WTC11 (cell line): ENCODE measurements around the gene GRM1. TPM values are rescaled to one million over a fixed set of nuclear protein-coding genes. Genes with fewer than 3 reads are reported as not detected.

ENCODE experiments used
- ATAC-seq: fragments of 200-7000 bp; cut with Tn5 transposase; 2 replicates; pipeline ENCODE4 v1.10.0; 2021; ENCODE audit warnings: mild to moderate bottlenecking, moderate library complexity
- CTCF ChIA-PET: fragments of 300-600 bp; sonication (Branson Sonifier 250); formaldehyde crosslinking; loops from one replicate; lab custom pipeline; 2021; ENCODE audit warnings: antibody characterized with exemption; lab: Charles Lee
- POLR2A ChIA-PET: fragments of 350-600 bp; sonication (Branson Sonifier 250); formaldehyde crosslinking; loops from one replicate; lab custom pipeline; 2021; ENCODE audit warnings: antibody characterized with exemption; lab: Charles Lee
- DNase-seq: peaks from one replicate; pipeline ENCODE4 v3.0.0; 2021; ENCODE audit warnings: low spot score
- H3K27ac Mint-ChIP-seq: 2 replicates; pipeline ENCODE4 v1.8.0; 2021; ENCODE audit warnings: mixed read lengths
- H3K27me3 Mint-ChIP-seq: 2 replicates; pipeline ENCODE4 v1.8.0; 2021; ENCODE audit warnings: low read depth, mild to moderate bottlenecking, moderate library complexity, mixed read lengths
- H3K36me3 Mint-ChIP-seq: 2 replicates; pipeline ENCODE4 v1.8.0; 2021; ENCODE audit warnings: mixed read lengths
- H3K4me1 Mint-ChIP-seq: 2 replicates; pipeline ENCODE4 v1.8.0; 2022; ENCODE audit warnings: mixed read lengths
- H3K4me3 Mint-ChIP-seq: 2 replicates; pipeline ENCODE4 v1.8.0; 2021; ENCODE audit warnings: mild to moderate bottlenecking, moderate library complexity, mixed read lengths
- H3K9me3 Mint-ChIP-seq: 2 replicates; pipeline ENCODE4 v1.8.0; 2021; ENCODE audit warnings: mixed read lengths
- CBFB ChIP-seq: sonication (generic); formaldehyde crosslinking; IDR thresholded peaks from 2 replicates; pipeline ENCODE4 v1.8.1; 2022; ENCODE audit warnings: mild to moderate bottlenecking, low read depth, missing genetic modification reagents
- FOXK1 ChIP-seq: sonication (generic); formaldehyde crosslinking; IDR thresholded peaks from 2 replicates; pipeline ENCODE4 v1.8.0; 2022; ENCODE audit warnings: mild to moderate bottlenecking, moderate library complexity, missing genetic modification reagents
- GRHL2 ChIP-seq: fragments of 250-450 bp; sonication (Bioruptor Pico); IDR thresholded peaks from 2 replicates; pipeline ENCODE4 v1.8.0; 2022; ENCODE audit warnings: mild to moderate bottlenecking, moderate library complexity; ENCODE audit not compliant: insufficient replicate concordance, severe bottlenecking
- JUN ChIP-seq: sonication (generic); formaldehyde crosslinking; IDR thresholded peaks from 2 replicates; pipeline ENCODE4 v1.8.0; 2023; ENCODE audit warnings: mild to moderate bottlenecking, missing genetic modification reagents
- NFATC4 ChIP-seq: fragments of 250-450 bp; sonication (Bioruptor Pico); IDR thresholded peaks from 2 replicates; pipeline ENCODE4 v1.9.0; 2021; ENCODE audit warnings: mild to moderate bottlenecking
- NR2C2 ChIP-seq: sonication (generic); formaldehyde crosslinking; IDR thresholded peaks from 2 replicates; pipeline ENCODE4 v1.8.0; 2022; ENCODE audit warnings: mild to moderate bottlenecking, missing genetic modification reagents
- NR3C1 ChIP-seq: sonication (generic); formaldehyde crosslinking; conservative IDR thresholded peaks from 2 replicates; pipeline ENCODE4 v1.8.1; 2023; ENCODE audit warnings: low read depth, mild to moderate bottlenecking, missing genetic modification reagents
- SP1 ChIP-seq: sonication (generic); formaldehyde crosslinking; conservative IDR thresholded peaks from 2 replicates; pipeline ENCODE4 v1.8.1; 2022; ENCODE audit warnings: missing genetic modification reagents
- ZNF138 ChIP-seq: sonication (generic); formaldehyde crosslinking; conservative IDR thresholded peaks from 2 replicates; pipeline ENCODE4 v1.8.1; 2022; ENCODE audit warnings: mild to moderate bottlenecking, moderate library complexity, missing genetic modification reagents
- ZNF219 ChIP-seq: sonication (generic); formaldehyde crosslinking; IDR thresholded peaks from 2 replicates; pipeline ENCODE4 v1.8.0; 2023; ENCODE audit warnings: missing genetic modification reagents, mild to moderate bottlenecking, borderline replicate concordance
- ZNF281 ChIP-seq: sonication (generic); formaldehyde crosslinking; IDR thresholded peaks from 2 replicates; pipeline ENCODE4 v1.8.0; 2023; ENCODE audit warnings: mild to moderate bottlenecking, missing genetic modification reagents
- ZNF396 ChIP-seq: fragments of 250-450 bp; sonication (Bioruptor Pico); IDR thresholded peaks from 2 replicates; pipeline ENCODE4 v1.8.0; 2021; ENCODE audit warnings: mild to moderate bottlenecking, moderate library complexity, borderline replicate concordance
- ZNF416 ChIP-seq: fragments of 250-450 bp; sonication (Bioruptor Pico); IDR thresholded peaks from 2 replicates; pipeline ENCODE4 v1.9.0; 2021; ENCODE audit warnings: mild to moderate bottlenecking, inconsistent platforms
- ZNF423 ChIP-seq: fragments of 250-450 bp; sonication (Bioruptor Pico); IDR thresholded peaks from 2 replicates; pipeline ENCODE4 v2.1.2; 2022; ENCODE audit warnings: mild to moderate bottlenecking, moderate library complexity
- ZNF532 ChIP-seq: fragments of 250-450 bp; sonication (Bioruptor Pico); IDR thresholded peaks from 2 replicates; pipeline ENCODE4 v1.9.0; 2021; ENCODE audit warnings: mild to moderate bottlenecking, borderline replicate concordance
- total RNA-seq: library from RNA; stranded (reverse); gene quantifications from 3 replicates; pipeline ENCODE4 v1.2.3, GENCODE V29; 2021
- TF ChIP-seq, protein P1 (sequence below): sonication (generic); formaldehyde crosslinking; IDR thresholded peaks from 2 replicates; pipeline ENCODE4 v1.8.0; 2022; ENCODE audit warnings: missing genetic modification reagents
- TF ChIP-seq, protein P2 (sequence below): sonication (generic); formaldehyde crosslinking; conservative IDR thresholded peaks from 2 replicates; pipeline ENCODE4 v1.8.1; 2022; ENCODE audit warnings: mild to moderate bottlenecking, missing genetic modification reagents
- TF ChIP-seq, protein P3 (sequence below): sonication (generic); formaldehyde crosslinking; IDR thresholded peaks from 2 replicates; pipeline ENCODE4 v1.8.0; 2022; ENCODE audit warnings: mild to moderate bottlenecking, missing genetic modification reagents
- TF ChIP-seq, protein P4 (sequence below): fragments of 250-450 bp; sonication (Bioruptor Pico); IDR thresholded peaks from 2 replicates; pipeline ENCODE4 v1.9.0; 2021; ENCODE audit warnings: mild to moderate bottlenecking

GRM1 gene
- total RNA-seq, 1 experiment from 2014 or later, result 0.46 TPM

DNA sequence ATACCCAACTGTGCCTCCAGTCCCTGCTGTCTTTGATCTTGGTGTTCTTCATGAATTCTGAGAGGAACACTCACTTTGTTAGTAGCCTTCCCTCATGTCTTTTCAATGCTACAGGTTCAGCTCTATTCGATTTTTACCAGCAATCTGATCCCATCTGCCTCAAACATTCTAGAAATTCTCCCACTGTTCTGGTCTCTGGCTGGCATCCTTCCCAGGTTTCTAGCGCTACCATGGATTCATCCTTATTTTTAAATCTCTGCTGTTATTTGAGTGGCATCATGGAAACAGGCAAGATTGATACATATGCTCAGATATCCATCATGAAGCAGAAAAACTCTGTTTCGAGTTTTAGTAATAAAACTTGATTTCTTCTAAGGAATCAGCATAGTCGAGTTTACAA is 94.8 kb downstream of the GRM1 start (continued):
- TF ChIP-seq ZNF281 (no peak), FOXK1 (CRISPR knock-in tag) (no peak), SP1 (CRISPR knock-in tag) (no peak), JUN (no peak), NFATC4 (CRISPR knock-in tag) (no peak), NR2C2 (CRISPR knock-in tag) (no peak), GRHL2 (no peak)
- TF ChIP-seq, protein P1, sequence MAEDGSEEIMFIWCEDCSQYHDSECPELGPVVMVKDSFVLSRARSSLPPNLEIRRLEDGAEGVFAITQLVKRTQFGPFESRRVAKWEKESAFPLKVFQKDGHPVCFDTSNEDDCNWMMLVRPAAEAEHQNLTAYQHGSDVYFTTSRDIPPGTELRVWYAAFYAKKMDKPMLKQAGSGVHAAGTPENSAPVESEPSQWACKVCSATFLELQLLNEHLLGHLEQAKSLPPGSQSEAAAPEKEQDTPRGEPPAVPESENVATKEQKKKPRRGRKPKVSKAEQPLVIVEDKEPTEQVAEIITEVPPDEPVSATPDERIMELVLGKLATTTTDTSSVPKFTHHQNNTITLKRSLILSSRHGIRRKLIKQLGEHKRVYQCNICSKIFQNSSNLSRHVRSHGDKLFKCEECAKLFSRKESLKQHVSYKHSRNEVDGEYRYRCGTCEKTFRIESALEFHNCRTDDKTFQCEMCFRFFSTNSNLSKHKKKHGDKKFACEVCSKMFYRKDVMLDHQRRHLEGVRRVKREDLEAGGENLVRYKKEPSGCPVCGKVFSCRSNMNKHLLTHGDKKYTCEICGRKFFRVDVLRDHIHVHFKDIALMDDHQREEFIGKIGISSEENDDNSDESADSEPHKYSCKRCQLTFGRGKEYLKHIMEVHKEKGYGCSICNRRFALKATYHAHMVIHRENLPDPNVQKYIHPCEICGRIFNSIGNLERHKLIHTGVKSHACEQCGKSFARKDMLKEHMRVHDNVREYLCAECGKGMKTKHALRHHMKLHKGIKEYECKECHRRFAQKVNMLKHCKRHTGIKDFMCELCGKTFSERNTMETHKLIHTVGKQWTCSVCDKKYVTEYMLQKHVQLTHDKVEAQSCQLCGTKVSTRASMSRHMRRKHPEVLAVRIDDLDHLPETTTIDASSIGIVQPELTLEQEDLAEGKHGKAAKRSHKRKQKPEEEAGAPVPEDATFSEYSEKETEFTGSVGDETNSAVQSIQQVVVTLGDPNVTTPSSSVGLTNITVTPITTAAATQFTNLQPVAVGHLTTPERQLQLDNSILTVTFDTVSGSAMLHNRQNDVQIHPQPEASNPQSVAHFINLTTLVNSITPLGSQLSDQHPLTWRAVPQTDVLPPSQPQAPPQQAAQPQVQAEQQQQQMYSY (CRISPR knock-in tag), result no peak

DNA sequence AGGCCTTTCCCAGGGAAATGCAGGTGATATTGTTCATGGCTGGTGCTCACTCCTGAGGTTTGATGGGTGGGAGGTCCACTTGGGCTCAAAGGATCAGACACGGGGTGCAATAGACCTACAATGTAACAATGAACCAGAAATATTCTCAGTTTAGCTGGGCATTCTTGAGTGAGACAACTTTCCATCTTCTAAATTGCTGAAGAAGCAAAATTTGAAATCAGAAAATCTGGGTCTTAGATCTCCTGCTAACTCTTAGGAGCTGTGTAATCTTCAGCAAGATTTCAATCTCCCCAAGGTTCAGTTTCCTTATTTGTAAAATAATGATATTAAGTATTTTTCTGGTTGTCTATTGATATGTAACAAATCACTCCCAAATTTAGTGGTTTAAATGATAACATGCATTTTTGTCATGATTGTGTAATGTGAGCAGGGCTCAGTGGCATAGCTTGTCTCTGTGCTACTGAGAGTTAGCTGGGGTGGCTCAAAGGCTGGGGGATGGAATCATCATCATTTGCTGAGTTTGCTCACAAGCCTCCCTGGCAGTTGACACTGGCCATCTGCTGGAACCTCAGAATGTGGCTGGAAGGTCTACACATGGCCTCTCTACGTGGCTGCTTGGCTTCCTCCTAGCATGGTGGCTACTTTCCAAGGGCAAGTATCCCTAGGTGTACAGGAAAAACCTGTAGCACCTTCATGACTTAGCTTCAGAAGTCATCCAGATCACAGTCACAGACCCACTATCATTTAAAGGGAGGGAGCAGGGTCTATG is 98.8 kb downstream of the GRM1 start:
- POLR2A ChIA-PET, result no interaction called here
- Mint-ChIP-seq H3K9me3 (no peaks in the 10 kb centered on the region), H3K4me3 (no peak overlapping the region), H3K27ac (no peak overlapping the region), H3K27me3 (no peaks in the 10 kb centered on the region), H3K36me3 (no peaks in the 10 kb centered on the region), H3K4me1 (no peaks in the 10 kb centered on the region)
- CTCF ChIA-PET, result no interaction called here
- DNase-seq, result no peak
- no peak for ATAC-seq
- TF ChIP-seq NR3C1 (CRISPR knock-in tag) (no peak), CBFB (CRISPR knock-in tag) (no peak), ZNF416 (no peak), ZNF396 (CRISPR knock-in tag) (no peak), ZNF423 (CRISPR knock-in tag) (no peak), SP1 (CRISPR knock-in tag) (no peak), ZNF532 (CRISPR knock-in tag) (no peak), ZNF219 (CRISPR knock-in tag) (no peak), ZNF138 (CRISPR knock-in tag) (no peak)
- TF ChIP-seq, protein P2, sequence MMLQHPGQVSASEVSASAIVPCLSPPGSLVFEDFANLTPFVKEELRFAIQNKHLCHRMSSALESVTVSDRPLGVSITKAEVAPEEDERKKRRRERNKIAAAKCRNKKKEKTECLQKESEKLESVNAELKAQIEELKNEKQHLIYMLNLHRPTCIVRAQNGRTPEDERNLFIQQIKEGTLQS (CRISPR knock-in tag), result no peak
- TF ChIP-seq, protein P3, sequence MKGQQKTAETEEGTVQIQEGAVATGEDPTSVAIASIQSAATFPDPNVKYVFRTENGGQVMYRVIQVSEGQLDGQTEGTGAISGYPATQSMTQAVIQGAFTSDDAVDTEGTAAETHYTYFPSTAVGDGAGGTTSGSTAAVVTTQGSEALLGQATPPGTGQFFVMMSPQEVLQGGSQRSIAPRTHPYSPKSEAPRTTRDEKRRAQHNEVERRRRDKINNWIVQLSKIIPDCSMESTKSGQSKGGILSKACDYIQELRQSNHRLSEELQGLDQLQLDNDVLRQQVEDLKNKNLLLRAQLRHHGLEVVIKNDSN (CRISPR knock-in tag), result no peak
- TF ChIP-seq, protein P4, sequence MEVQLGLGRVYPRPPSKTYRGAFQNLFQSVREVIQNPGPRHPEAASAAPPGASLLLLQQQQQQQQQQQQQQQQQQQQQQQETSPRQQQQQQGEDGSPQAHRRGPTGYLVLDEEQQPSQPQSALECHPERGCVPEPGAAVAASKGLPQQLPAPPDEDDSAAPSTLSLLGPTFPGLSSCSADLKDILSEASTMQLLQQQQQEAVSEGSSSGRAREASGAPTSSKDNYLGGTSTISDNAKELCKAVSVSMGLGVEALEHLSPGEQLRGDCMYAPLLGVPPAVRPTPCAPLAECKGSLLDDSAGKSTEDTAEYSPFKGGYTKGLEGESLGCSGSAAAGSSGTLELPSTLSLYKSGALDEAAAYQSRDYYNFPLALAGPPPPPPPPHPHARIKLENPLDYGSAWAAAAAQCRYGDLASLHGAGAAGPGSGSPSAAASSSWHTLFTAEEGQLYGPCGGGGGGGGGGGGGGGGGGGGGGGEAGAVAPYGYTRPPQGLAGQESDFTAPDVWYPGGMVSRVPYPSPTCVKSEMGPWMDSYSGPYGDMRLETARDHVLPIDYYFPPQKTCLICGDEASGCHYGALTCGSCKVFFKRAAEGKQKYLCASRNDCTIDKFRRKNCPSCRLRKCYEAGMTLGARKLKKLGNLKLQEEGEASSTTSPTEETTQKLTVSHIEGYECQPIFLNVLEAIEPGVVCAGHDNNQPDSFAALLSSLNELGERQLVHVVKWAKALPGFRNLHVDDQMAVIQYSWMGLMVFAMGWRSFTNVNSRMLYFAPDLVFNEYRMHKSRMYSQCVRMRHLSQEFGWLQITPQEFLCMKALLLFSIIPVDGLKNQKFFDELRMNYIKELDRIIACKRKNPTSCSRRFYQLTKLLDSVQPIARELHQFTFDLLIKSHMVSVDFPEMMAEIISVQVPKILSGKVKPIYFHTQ (CRISPR knock-in tag), result no peak
